KG1 (cell line): ENCODE results near the gene CDC42EP4.

ENCODE experiments used
- DNase-seq: peaks from one replicate; lab custom pipeline; 2025; lab: John Stamatoyannopoulos, UW

Gene CDC42EP4

DNA sequence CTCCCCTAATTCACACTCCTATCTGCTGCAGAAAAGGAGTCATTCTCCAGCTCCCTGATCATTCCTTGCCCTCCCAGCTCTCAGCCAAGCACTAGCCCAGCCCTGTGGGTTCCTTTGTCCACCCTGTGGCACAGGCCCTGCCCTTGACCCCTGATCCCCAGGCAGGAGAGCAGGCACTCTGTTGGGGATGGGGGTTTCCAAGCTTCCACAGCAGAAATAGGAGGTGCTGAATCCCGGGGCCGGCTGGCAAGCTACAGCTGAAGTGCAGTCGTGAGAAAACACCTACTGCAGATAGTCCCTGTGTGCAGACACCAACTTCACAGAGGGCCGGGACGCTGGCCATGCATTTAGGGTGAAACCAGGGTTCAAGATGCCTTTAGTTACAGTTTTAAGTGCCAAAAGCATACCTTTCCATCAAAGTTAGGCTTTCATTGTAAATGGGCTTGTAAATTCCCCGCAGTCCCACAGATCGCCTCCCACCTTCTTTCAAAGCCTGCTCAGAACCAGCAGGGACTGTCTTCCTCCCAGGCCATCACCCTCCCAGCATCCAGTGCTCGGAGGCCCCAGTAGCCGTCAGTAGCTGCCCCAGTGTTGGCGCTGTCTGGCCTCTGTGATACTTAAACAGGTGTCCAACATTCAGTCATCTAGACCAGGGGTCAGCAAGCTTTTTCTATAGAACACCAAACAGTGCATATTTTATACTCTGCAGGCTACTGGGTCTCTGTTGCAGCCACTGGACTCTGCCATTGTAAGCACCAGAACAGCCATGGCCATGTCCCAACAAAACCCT, 60.8 kb downstream of the CDC42EP4 start:
- DNase-seq, result no peak

DNA sequence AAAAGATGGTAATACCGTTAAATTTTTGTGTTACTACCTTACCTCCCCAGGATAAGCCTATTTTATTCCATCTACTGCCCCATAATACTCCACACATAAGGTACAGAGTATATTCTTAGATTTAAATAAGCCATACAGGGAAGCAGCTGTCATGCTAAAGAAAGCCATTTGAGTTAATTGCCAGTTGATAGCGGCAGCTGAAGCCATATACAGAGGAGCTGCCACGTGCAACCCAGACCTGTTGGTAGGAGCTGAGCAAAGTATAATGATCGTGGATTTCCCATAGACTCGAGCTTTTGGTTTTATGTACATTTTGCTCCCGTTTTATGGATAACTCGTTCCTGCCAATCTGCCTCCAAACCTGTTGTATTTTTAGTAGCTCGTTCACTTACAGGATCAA, 62.1 kb downstream of the CDC42EP4 start:
- no peak for DNase-seq

DNA sequence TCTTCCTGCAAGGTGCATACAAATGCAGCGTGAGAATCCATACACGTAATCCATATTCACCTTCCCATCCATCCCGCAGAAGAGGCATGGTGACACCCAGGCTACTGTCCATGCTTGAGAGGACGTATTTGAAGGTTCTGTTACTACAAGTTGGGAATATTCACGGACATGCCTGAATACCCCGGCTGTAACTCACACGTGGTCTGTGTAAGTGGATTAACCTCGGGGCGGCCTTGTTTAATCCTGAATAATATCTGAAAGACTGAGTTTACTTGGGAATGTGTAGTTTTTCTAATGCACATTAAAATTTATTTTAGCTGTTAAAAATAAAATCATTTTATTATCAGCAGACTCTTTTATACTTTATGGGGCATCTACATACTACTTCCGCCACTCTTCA, 63.3 kb downstream of the CDC42EP4 start:
- DNase-seq, result no peak

DNA sequence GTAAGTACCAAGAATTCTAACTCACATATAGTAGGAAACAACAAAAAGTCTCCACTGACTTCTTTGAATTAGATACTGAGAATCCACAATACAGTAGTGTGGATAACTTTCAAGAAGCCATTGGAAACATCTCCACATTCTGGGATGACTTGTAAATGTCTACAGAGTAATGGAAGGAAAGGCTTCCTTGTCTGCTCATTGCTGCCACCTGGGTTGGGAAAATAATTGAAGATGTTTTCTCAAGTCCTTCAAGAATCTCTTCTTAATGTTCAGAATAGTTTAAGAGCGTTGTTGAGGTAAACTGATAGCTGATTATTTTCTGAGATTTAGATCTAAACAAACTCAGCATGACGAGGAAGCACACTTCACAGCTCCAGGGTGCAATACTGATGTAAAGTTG, 64.1 kb downstream of the CDC42EP4 start:
- no peak for DNase-seq

DNA sequence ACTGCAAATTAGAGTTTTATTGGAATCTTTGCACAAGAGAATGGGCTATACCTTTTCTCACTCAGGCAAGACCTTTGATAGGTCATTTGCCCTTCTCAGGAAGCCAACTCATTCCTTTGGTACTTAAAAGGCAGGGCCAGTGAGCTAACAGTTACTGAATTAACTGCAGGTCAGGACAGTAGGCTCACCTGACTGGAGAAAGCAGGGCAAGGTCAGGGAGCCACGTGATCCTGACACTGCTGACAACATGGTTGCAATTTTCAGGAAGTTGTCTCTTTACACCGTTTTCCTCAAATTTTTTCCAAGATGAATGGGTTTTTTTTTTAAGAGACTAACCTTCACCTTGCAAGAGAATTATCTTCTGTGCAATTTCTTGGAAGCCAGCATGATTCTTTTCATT, 71.2 kb downstream of the CDC42EP4 start:
- no peak for DNase-seq

DNA sequence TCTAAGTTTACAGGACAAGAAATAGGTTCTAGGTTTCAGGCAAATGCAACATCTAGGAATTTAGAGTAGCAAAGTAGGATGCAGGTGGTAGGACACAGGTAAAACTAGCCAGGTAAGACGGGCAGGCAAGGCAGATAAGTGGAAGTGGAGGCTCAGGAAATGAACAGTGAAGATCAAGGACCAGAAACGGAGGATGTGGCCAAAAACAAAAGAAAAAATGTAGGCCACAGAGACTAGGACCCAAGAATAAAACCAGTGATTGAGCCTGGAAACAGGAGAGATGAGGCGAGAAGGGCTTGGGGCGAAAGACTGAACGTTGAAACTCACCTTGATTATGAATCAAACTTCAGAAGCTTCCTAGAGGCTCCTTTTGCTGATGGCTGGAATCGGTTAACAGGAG, 74.1 kb downstream of the CDC42EP4 start:
- DNase-seq, result no peak

DNA sequence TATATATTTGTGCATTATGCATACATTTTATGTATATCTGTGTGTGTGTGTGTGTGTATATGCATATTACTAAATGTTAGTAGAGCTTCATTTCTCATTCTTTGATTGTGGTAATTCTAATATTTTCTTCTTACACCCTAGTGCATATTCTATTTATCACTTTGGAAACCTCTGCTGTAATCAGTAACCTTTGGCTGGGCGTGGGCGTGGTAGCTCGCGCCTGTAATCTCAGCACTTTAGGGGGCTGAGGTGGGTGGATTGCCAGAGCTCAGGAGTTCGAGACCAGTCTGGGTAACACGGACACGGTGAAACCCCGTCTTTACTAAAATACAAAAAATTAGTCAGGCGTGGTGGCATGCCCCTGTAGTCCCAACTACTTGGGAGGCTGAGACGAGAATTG, 77.1 kb downstream of the CDC42EP4 start:
- DNase-seq, result no peak
